Vagina (tissue), 2 donors: ENCODE results near the gene NCAM2.

Experiments
- CTCF ChIP-seq, 3 experiments: fragments of 450-650 bp in 2 of 3; fragments of 200-600 bp in 1 of 3; sonication (generic) in 1 of 3; IDR thresholded peaks; one replicate each; pipeline ENCODE4 v1.5.1; 2017 to 2019; ENCODE audit warnings: antibody characterized with exemption in 3 of 3, mild to moderate bottlenecking in 2 of 3, moderate library complexity in 2 of 3
- POLR2A ChIP-seq, 2 donors: fragments of 450-650 bp; IDR thresholded peaks; one replicate each; pipeline ENCODE4 v1.6.1; 2017; ENCODE audit warnings: antibody characterized with exemption in 2 of 2, mild to moderate bottlenecking in 2 of 2, moderate library complexity in 2 of 2
- POLR2AphosphoS5 ChIP-seq, 2 donors: sonication (generic); formaldehyde crosslinking; IDR thresholded peaks; one replicate each; pipeline ENCODE4 v1.9.0; 2017; ENCODE audit warnings: antibody characterized with exemption in 2 of 2, mild to moderate bottlenecking in 2 of 2, low read depth in 1 of 2; ENCODE audit not compliant: insufficient read depth in 1 of 2

- TF ChIP-seq CTCF (IDR thresholded peaks at IDR 0.05) = no peak
- TF ChIP-seq POLR2AphosphoS5 (IDR thresholded peaks at IDR 0.05; ENCODE audit: insufficient read depth in 1 of 2, low read depth in 1 of 2) = no peak
- TF ChIP-seq POLR2A (IDR thresholded peaks at IDR 0.05) = no peak
These were observed 549.3 kb downstream of the NCAM2 start for GRCh38 chr21:21547368-21547953.
